Measurements from ENCODE around the gene CCDC57. TPM values are rescaled to one million over a fixed set of nuclear protein-coding genes. Genes with fewer than 3 reads are reported as not detected.

Gene CCDC57
- total and polyA plus RNA-seq, 11 donors: 4.3 to 17.6 (median 9.5) TPM

GRCh38 chr17:82173351-82174041 is 39.1 kb downstream of the CCDC57 start:
- Histone ChIP-seq H3K4me1 (no peaks in the 10 kb centered on the region), H3K4me3 (no peak overlapping the region), H3K27me3 (no peaks in the 10 kb centered on the region), H3K9me3 (no peaks in the 10 kb centered on the region), H3K27ac (no peak overlapping the region), H3K36me3 (peaks cover 0 to 51% (median 27%) of the 10 kb centered on the region in 9 donors)
- ATAC-seq: no peak
- intact Hi-C loops (cut with DNase I): no loop called here
- TF ChIP-seq CTCF (IDR thresholded peaks at IDR 0.05) (no peak), POLR2A (IDR thresholded peaks at IDR 0.05) (no peak)
- WGBS, 4 donors: 83 to 88% (median 84%) methylated on average over 18 of the region's 18 CpGs
- DNase-seq: peak in 1 of 5 donors; percentile 44

DNA sequence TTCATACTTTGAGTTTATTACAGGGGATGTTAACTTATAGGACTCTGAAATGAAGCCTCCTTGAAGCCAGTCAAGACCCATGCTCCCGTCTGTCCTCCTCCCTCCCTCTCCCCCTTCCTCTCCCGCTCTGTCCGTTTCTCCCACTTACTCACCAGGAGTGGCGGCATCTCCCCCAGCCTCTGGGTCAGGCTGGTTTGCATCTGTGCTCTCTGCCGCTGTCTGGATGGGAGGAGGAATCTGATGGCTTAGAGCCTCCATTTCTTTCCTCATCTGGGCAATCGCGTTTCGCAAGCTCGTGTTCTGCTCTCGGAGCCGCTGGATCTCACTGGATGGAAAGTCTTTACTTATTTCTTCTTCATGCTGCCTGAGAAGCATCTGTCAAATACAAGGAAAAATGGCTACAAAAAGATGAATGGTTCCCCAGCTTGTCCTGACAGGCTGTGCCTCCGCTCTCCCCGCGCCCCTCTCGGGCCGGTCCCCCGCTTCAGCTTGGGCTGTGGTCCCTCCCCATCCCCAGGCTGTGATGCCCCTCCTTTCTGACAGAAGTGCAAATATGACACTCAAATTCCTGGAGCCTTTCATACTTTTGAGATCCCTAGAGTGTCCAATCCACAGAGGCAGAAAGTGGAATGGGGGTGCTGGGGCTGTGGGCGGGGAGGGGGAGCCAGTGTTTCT is 40.0 kb downstream of the CCDC57 start:
- H3K27me3 ChIP-seq: no peaks in the 10 kb centered on the region
- no peaks in the 10 kb centered on the region for H3K9me3 ChIP-seq
- no peak overlapping the region for H3K27ac ChIP-seq
- H3K36me3 ChIP-seq: peaks cover 0 to 46% (median 21%) of the 10 kb centered on the region in 9 donors
- no peaks in the 10 kb centered on the region for H3K4me1 ChIP-seq
- ATAC-seq (no peak), DNase-seq (peak in 1 of 5 donors; percentile 7)
- no peak overlapping the region for H3K4me3 ChIP-seq
- intact Hi-C loops (cut with DNase I): no loop called here
- WGBS, 4 donors: 91 to 97% (median 94%) methylated on average over 18 of the region's 18 CpGs
- TF ChIP-seq POLR2A (IDR thresholded peaks at IDR 0.05): no peak
- no peak for TF ChIP-seq CTCF (IDR thresholded peaks at IDR 0.05)

- intact Hi-C loops (cut with DNase I): no loop called here
These were observed 40.8 kb downstream of the CCDC57 start for GRCh38 chr17:82171750-82172375.

More at GRCh38 chr17:82171750-82172375, 40.8 kb downstream of the CCDC57 start:
- Histone ChIP-seq H3K27me3 (no peaks in the 10 kb centered on the region), H3K36me3 (peaks cover 0 to 45% (median 21%) of the 10 kb centered on the region in 9 donors), H3K4me3 (no peak overlapping the region), H3K4me1 (no peaks in the 10 kb centered on the region), H3K27ac (no peak overlapping the region), H3K9me3 (no peaks in the 10 kb centered on the region)
- WGBS, 4 donors: 89 to 94% (median 93%) methylated on average over 14 of the region's 14 CpGs
- ATAC-seq (no peak), DNase-seq (peak in 1 of 5 donors; percentile 47)
- TF ChIP-seq CTCF (IDR thresholded peaks at IDR 0.05) (no peak), POLR2A (IDR thresholded peaks at IDR 0.05) (no peak)

Measured in heart left ventricle (tissue), 16 donors.